ENCODE measurements around the gene GNB2.
"Not testable (repeated sequence)": the region's sequence is repeated elsewhere in the genome, so short reads cannot be mapped to it uniquely, and the experiment has no call there.

Gene GNB2

GRCh38 chr7:100705320-100705752 lies 31.8 kb downstream of the GNB2 start:
- DNase-seq, result peak; percentile 34 to 81

- DNase-seq, result peak; percentile 92 to 93
Observed at GRCh38 chr7:100705753-100706671, 32.5 kb downstream of the GNB2 start, which contains the start of gene POP7. TSS of gene POP7 (plus strand) at chr7:100706121. CDS start at chr7:100706831, 710 bp downstream.

- no peak for DNase-seq
Observed at GRCh38 chr7:100706672-100707311, 33.3 kb downstream of the GNB2 start.

GRCh38 chr7:100708395-100708794 lies 34.9 kb downstream of the GNB2 start:
- no peak for DNase-seq

- no peak for DNase-seq
Observed at GRCh38 chr7:100710452-100710851, 36.9 kb downstream of the GNB2 start.

- no peak for DNase-seq
Observed at GRCh38 chr7:100711369-100711768, 37.8 kb downstream of the GNB2 start.

- DNase-seq, result no peak
Observed at GRCh38 chr7:100714725-100715124, 41.2 kb downstream of the GNB2 start.

- not testable (repeated sequence) for DNase-seq
Observed at GRCh38 chr7:100717073-100717472, 43.5 kb downstream of the GNB2 start.

- DNase-seq, result no peak
Observed at GRCh38 chr7:100719523-100720278, 46.2 kb downstream of the GNB2 start.

GRCh38 chr7:100720279-100720670 lies 46.7 kb downstream of the GNB2 start, which contains the start of gene EPO:
TSS of gene EPO (plus strand) at chr7:100720468. CDS start at chr7:100720981, 513 bp downstream.
- no peak for DNase-seq

GRCh38 chr7:100720671-100721504 lies 47.3 kb downstream of the GNB2 start:
- DNase-seq, result no peak

GRCh38 chr7:100721505-100721812 lies 47.9 kb downstream of the GNB2 start:
- DNase-seq, result no peak

GRCh38 chr7:100722480-100723212 lies 49.1 kb downstream of the GNB2 start:
- DNase-seq, result no peak

- no peak for DNase-seq
Observed at GRCh38 chr7:100723732-100724275, 50.3 kb downstream of the GNB2 start.

- DNase-seq, result not testable (repeated sequence)
Observed at GRCh38 chr7:100724364-100724763, 50.8 kb downstream of the GNB2 start.

- no peak for DNase-seq
Observed at GRCh38 chr7:100726996-100727761, 53.6 kb downstream of the GNB2 start.

- DNase-seq, result no peak
Observed at GRCh38 chr7:100728196-100728595, 54.7 kb downstream of the GNB2 start.

All from bone marrow (tissue), 2 donors.